ENCODE data around the gene CACHD1. TPM values are rescaled to one million over a fixed set of nuclear protein-coding genes. Genes with fewer than 3 reads are reported as not detected.

The CACHD1 gene
- total and polyA plus RNA-seq, 9 of the 15 experiments (the other 6 are each of a cell fraction or from before 2014, with no cell fraction given): 0.07 TPM; not detected in 8

DNA sequence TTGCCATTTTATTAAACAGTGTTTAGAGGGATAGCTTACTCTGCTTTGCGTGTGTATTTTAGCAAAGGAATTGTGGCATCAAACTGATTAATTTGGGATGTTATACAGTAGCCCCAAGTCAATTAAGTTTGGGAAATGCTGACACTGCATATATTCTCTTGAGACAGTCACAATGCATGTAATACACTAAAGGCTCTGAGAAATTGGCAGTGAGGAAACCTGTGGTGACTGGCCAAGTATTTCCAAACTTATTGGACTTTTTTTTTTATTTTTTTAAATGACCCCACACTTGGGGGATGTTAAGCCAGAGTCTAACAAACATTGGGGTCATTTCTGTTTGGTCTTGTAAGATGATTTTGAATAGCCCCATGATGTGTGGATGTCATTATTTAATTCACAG, 207.6 kb downstream of the CACHD1 start:
- Histone ChIP-seq H3K4me2 (ENCODE audit: insufficient read depth, low read length) (no peak overlapping the region), H3K9me3 (replicated peaks; ENCODE audit: control insufficient read depth, insufficient read depth, low read depth, low read length) (no peaks in the 10 kb centered on the region), H3K9me1 (ENCODE audit: control insufficient read depth, insufficient read depth, low read length) (no peaks in the 10 kb centered on the region), H3K4me1 (replicated peaks in 1 of 2; ENCODE audit: control insufficient read depth in 2 of 2, insufficient read depth in 2 of 2, low read length in 2 of 2) (no peaks in the 10 kb centered on the region), H3K79me2 (ENCODE audit: control insufficient read depth, insufficient read depth, low read length) (no peaks in the 10 kb centered on the region), H3K36me3 (ENCODE audit: control insufficient read depth, insufficient read depth, low read length) (no peaks in the 10 kb centered on the region), H4K20me1 (replicated peaks; ENCODE audit: control insufficient read depth, insufficient read depth, low read length) (no peaks in the 10 kb centered on the region), H3K27ac (ENCODE audit: extremely low read depth, low read depth, low read length) (no peak overlapping the region), H2AFZ (ENCODE audit: low read depth, low read length) (no peak overlapping the region), H3K9ac (ENCODE audit: insufficient read depth in 1 of 2, low read depth in 2 of 2, low read length in 2 of 2) (no peak overlapping the region), H3K4me3 (no peak overlapping the region), H3K27me3 (ENCODE audit: control insufficient read depth in 2 of 2, insufficient read depth in 2 of 2, low read length in 2 of 2) (peaks cover 9 to 18% of the 10 kb centered on the region in 2 experiments; a peak in 4 of 5 replicates)
- POLR2A ChIA-PET: no interaction called here
- DNase-seq (ENCODE audit: extremely low read depth in 1 of 4, low spot score in 3 of 4) (no peak), FAIRE-seq (no peak), ATAC-seq (no peak)
- TF ChIP-seq SIN3A (IDR thresholded peaks at IDR 0.05; ENCODE audit: borderline replicate concordance in 2 of 2, control insufficient read depth in 1 of 2, low read depth in 2 of 2, low read length in 2 of 2) (no peak), MAFK (IDR thresholded peaks at IDR 0.05; ENCODE audit: low read length) (peak; percentile 97), MAFG (tag; conservative IDR thresholded peaks at IDR 0.05) (peak; percentile 84), SUPT5H (IDR thresholded peaks at IDR 0.05) (no peak), MAFF (IDR thresholded peaks at IDR 0.05; ENCODE audit: low read length) (peak; percentile 95), RBM22 (IDR thresholded peaks at IDR 0.05; ENCODE audit: low read depth, low read length, poor library complexity, severe bottlenecking) (no peak), SMC3 (conservative IDR thresholded peaks at IDR 0.05; ENCODE audit: insufficient read depth, low read depth, low read length) (no peak), ZNF311 (CRISPR knock-in tag; IDR thresholded peaks at IDR 0.05) (no peak), C11orf30 (IDR thresholded peaks at IDR 0.05; ENCODE audit: low read depth) (peak; percentile 83), ZNF316 (IDR thresholded peaks at IDR 0.05) (peak; percentile 90), PYGO2 (tag; IDR thresholded peaks at IDR 0.05) (no peak)
- TF ChIP-seq, protein P1, sequence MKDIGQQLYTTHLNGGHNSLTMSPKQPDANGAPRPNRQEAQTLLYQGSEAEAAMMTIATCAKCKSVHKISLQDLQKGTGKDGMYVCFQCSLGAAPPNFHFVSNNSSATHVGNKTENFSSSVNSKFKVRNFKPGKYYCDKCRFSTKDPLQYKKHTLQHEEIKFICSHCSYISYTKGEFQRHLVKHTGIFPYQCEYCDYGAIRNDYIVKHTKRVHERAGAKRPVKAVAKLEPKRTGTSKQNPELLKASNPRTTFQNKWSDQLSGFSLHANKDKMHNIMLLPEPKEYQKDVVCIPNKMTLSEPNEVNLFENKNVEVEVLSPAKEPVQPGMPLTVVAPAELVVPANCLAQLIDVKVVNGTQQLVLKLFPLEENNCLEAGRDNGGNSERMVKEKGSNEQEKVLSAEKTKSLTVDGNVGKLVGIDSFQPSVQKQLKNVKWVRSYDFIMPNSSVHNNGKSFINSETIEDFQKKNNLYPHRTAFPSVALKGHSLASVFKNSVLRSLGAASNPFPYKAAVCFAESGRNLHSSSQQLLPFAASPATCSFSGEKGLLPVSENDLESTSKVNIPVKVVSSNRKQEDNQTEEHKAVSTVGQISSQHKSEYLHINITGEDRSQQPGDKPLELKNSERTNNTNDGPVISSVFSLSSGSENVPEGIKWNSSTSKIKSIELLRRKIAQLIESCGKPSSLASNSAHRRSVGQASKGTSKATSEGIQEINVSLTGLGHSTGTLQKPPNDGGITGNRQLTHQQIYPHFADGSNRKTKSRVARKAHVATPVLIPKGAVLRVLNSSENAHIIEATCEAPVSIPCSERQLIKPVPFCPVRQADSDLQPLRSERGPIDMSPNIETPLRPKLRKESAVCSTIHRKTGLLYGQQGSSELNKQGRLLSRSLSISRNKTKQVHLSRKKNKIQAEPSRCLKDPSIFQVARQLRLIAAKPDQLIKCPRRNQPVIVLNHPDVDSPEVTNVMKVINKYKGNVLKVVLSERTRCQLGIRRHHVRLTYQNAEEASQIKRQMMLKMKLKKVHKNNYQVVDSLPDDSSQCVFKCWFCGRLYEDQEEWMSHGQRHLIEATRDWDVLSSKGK (CRISPR knock-in tag; IDR thresholded peaks at IDR 0.05): no peak
- BruUV-seq (replicated peaks): no TSS peak
- CTCF ChIA-PET (ENCODE audit: low intra/inter-chr PET ratio): no interaction called here
- in situ Hi-C loops (cut with MboI): loop anchor here (10.0 kb wide), 1 partner anchor 413 kb away; no protein-coding TSS in a partner anchor
- intact Hi-C loops (cut with micrococcal nuclease): loop anchor here (5.0 kb wide), 1 partner anchor 410 kb away; no protein-coding TSS in a partner anchor
- WGBS (ENCODE audit: insufficient coverage, low coverage, missing lambda C conversion rate): 0% methylated on average over 1 of the region's 1 CpG

Data from K562 (cell line).